Trophoblast cell (in vitro differentiated cells and primary cell): ENCODE data around the gene PDE1A.

Experiments used
- DNase-seq, 2 donors: peaks; one replicate each; pipeline ENCODE4 v3.0.0-alpha.2; 2016
- H2AFZ ChIP-seq: 2 replicates; pipeline ENCODE4 v1.6.1; 2013; ENCODE audit warnings: low read length, moderate library complexity, mild to moderate bottlenecking; ENCODE audit not compliant: insufficient read depth, poor library complexity
- H2AK5ac ChIP-seq: 2 replicates; pipeline ENCODE4 v1.6.1; 2013; ENCODE audit warnings: mild to moderate bottlenecking, low read length
- H2BK120ac ChIP-seq: 2 replicates; pipeline ENCODE4 v1.6.1; 2013; ENCODE audit warnings: low read length, mild to moderate bottlenecking, moderate library complexity; ENCODE audit not compliant: insufficient read depth, poor library complexity
- H2BK12ac ChIP-seq: 2 replicates; pipeline ENCODE4 v1.6.1; 2013; ENCODE audit warnings: mild to moderate bottlenecking, low read length, moderate library complexity
- H2BK5ac ChIP-seq: 2 replicates; pipeline ENCODE4 v1.6.1; 2013; ENCODE audit warnings: low read length, low read depth, moderate library complexity, mild to moderate bottlenecking; ENCODE audit not compliant: poor library complexity
- H3K14ac ChIP-seq: 2 replicates; pipeline ENCODE4 v1.6.1; 2013; ENCODE audit warnings: mild to moderate bottlenecking, low read length
- H3K18ac ChIP-seq: 2 replicates; pipeline ENCODE4 v1.6.1; 2013; ENCODE audit warnings: mild to moderate bottlenecking, low read length
- H3K23ac ChIP-seq: 2 replicates; pipeline ENCODE4 v1.6.1; 2013; ENCODE audit warnings: low read length
- H3K27ac ChIP-seq: 2 replicates; pipeline ENCODE4 v1.5.1; 2013; ENCODE audit warnings: low read depth, mild to moderate bottlenecking, inconsistent platforms, low read length, moderate library complexity
- H3K27me3 ChIP-seq: 2 replicates; pipeline ENCODE4 v1.6.1; 2013; ENCODE audit warnings: inconsistent platforms, mild to moderate bottlenecking, low read length, moderate library complexity; ENCODE audit not compliant: insufficient read depth
- H3K36me3 ChIP-seq, 2 experiments: 1 replicate in 1 of 2; 2 replicates in 1 of 2; pipeline ENCODE4 v1.6.1; 2013; ENCODE audit warnings: low read length in 2 of 2, mild to moderate bottlenecking in 2 of 2, moderate library complexity in 1 of 2; ENCODE audit not compliant: insufficient read depth in 2 of 2, control insufficient read depth in 1 of 2
- H3K4ac ChIP-seq: 2 replicates; pipeline ENCODE4 v1.6.1; 2013; ENCODE audit warnings: low read depth, mild to moderate bottlenecking, low read length, moderate library complexity
- H3K4me1 ChIP-seq, 2 experiments: 1 replicate in 1 of 2; 2 replicates in 1 of 2; pipeline ENCODE4 v1.6.1; 2013; ENCODE audit warnings: low read length in 2 of 2, mild to moderate bottlenecking in 2 of 2, moderate library complexity in 1 of 2; ENCODE audit not compliant: insufficient read depth in 2 of 2, control insufficient read depth in 1 of 2
- H3K4me2 ChIP-seq: 2 replicates; pipeline ENCODE4 v1.6.1; 2013; ENCODE audit warnings: inconsistent platforms, mild to moderate bottlenecking, low read length, moderate library complexity
- H3K4me3 ChIP-seq: 2 replicates; pipeline ENCODE4 v1.5.1; 2013; ENCODE audit warnings: mild to moderate bottlenecking, low read depth, low read length, inconsistent platforms
- H3K79me1 ChIP-seq: one replicate; pipeline ENCODE4 v1.6.1; 2013; ENCODE audit warnings: low read length
- H3K79me2 ChIP-seq: 2 replicates; pipeline ENCODE4 v1.6.1; 2013; ENCODE audit warnings: low read length, mild to moderate bottlenecking; ENCODE audit not compliant: control insufficient read depth, insufficient read depth, poor library complexity
- H3K9ac ChIP-seq: 2 replicates; pipeline ENCODE4 v1.6.1; 2013; ENCODE audit warnings: mild to moderate bottlenecking, low read length
- H3K9me3 ChIP-seq: 2 replicates; pipeline ENCODE4 v1.6.1; 2013; ENCODE audit warnings: low read depth, mild to moderate bottlenecking, control low read depth, inconsistent platforms, low read length; ENCODE audit not compliant: insufficient read depth
- H4K12ac ChIP-seq: 2 replicates; pipeline ENCODE4 v1.6.1; 2013; ENCODE audit warnings: low read depth, mild to moderate bottlenecking, low read length, moderate library complexity
- H4K8ac ChIP-seq: 2 replicates; pipeline ENCODE4 v1.6.1; 2013; ENCODE audit warnings: low read depth, mild to moderate bottlenecking, low read length, moderate library complexity
- H4K91ac ChIP-seq: one replicate; pipeline ENCODE4 v1.6.1; 2013; ENCODE audit warnings: low read depth, mild to moderate bottlenecking, low read length, moderate library complexity
- WGBS: extraction: QIAGEN DNeasy Blood & Tissue Kit; methylation state at CpG from one replicate; pipeline ENCODE4 v1.1.7; 2013; ENCODE audit warnings: missing lambda C conversion rate; ENCODE audit not compliant: insufficient read length, insufficient coverage; ENCODE audit errors: extremely low coverage; 5-methylcytosine and 5-hydroxymethylcytosine counted together

PDE1A gene

DNA sequence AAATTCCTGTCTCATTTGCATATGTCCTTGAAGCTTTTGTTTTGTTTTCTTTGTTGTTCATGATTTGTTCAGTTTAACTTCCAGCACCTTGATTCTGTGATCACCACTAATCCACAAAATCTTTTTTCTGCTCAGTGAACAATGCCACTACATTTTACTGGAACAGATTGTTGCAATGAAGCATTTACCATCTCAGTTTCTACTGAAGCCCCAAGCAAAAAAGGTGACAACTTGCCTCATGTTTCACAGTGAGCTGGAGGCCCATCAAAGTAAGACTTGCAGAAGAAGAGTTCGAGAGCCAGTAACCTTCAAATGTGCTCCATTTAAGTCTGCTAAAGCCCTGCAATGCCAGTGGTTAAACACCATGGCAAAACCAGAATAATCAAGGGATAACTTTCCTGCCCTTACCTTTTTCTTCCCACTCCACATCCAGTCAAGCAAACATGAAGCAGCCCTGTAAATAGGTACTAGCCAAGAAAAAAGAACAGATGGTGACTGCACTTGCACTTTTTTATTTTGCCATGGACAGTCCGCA, 25.7 kb upstream of the PDE1A start:
- no peak overlapping the region for H3K23ac ChIP-seq
- H3K79me2 ChIP-seq = no peaks in the 10 kb centered on the region
- H2BK5ac ChIP-seq = no peak overlapping the region
- H2BK120ac ChIP-seq = no peak overlapping the region
- no CpG with 5 or more reads among the region's 2 CpGs for WGBS
- H3K9me3 ChIP-seq = no peaks in the 10 kb centered on the region
- no peak overlapping the region for H3K18ac ChIP-seq
- no peak for DNase-seq
- no peaks in the 10 kb centered on the region for H3K27me3 ChIP-seq
- H3K79me1 ChIP-seq = no peaks in the 10 kb centered on the region
- H3K4me1 ChIP-seq = peaks cover 0 to 3% of the 10 kb centered on the region in 2 experiments
- no peak overlapping the region for H3K9ac ChIP-seq
- no peak overlapping the region for H4K12ac ChIP-seq
- H3K4ac ChIP-seq = no peak overlapping the region
- H3K4me3 ChIP-seq = no peak overlapping the region
- H2AK5ac ChIP-seq = no peak overlapping the region
- H2BK12ac ChIP-seq = no peak overlapping the region
- H3K4me2 ChIP-seq = no peak overlapping the region
- H4K8ac ChIP-seq = no peak overlapping the region
- no peak overlapping the region for H4K91ac ChIP-seq
- no peaks in the 10 kb centered on the region for H3K36me3 ChIP-seq
- H2AFZ ChIP-seq = no peak overlapping the region
- H3K14ac ChIP-seq = no peak overlapping the region
- H3K27ac ChIP-seq = no peak overlapping the region

DNA sequence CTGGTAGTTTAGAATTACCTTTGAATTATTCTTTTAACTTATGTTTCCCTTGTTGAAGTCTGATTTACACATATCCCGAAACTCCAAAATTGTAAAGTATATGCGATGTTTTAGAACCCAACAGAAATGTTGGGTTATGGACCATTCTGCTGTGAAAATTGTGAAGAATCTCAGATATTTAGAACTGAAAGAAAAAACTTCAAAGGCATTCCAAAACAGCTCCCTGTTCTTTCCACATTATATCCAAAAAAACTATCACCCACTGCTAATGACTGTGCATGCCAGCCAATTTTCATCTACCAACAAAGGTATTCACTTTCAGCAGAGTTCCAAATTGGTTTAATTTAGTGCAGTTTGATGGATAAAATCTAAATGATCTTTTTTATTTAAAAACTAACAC, 21.5 kb upstream of the PDE1A start:
- H2BK120ac ChIP-seq = no peak overlapping the region
- no peak overlapping the region for H2BK12ac ChIP-seq
- H4K8ac ChIP-seq = no peak overlapping the region
- H3K4me2 ChIP-seq = no peak overlapping the region
- H3K23ac ChIP-seq = no peak overlapping the region
- H2AFZ ChIP-seq = no peak overlapping the region
- H3K4me3 ChIP-seq = no peak overlapping the region
- no peak overlapping the region for H2AK5ac ChIP-seq
- no CpG with 5 or more reads among the region's 2 CpGs for WGBS
- no peaks in the 10 kb centered on the region for H3K79me1 ChIP-seq
- no peak overlapping the region for H3K14ac ChIP-seq
- DNase-seq = peak in 1 of 2 donors; percentile 46
- no peak overlapping the region for H3K27ac ChIP-seq
- H3K4ac ChIP-seq = no peak overlapping the region
- no peak overlapping the region for H2BK5ac ChIP-seq
- no peak overlapping the region for H4K12ac ChIP-seq
- no peaks in the 10 kb centered on the region for H3K36me3 ChIP-seq
- no peak overlapping the region for H3K9ac ChIP-seq
- H3K18ac ChIP-seq = no peak overlapping the region
- H3K27me3 ChIP-seq = no peaks in the 10 kb centered on the region
- H3K4me1 ChIP-seq = peaks cover 0 to 7% of the 10 kb centered on the region in 2 experiments
- no peak overlapping the region for H4K91ac ChIP-seq
- no peaks in the 10 kb centered on the region for H3K79me2 ChIP-seq
- H3K9me3 ChIP-seq = no peaks in the 10 kb centered on the region

DNA sequence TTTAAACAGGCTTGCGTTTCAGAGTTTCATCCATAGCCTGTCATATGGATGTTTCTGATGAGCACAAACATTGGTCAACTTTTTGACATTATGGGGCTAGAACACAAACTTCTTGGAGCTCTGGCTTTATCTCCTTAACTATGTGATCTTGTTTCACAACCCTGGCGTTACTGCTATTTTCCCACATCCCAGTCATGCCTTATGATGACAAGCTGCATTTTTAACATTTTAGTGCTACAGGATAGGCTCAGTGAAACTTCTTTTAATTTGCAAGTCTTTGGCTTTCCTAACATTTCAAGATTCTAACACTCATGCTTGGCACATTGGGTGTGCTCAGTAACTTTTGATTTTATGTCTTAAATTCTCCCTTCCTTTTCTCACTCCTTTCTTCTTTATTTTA, 21.0 kb upstream of the PDE1A start:
- Histone ChIP-seq H3K18ac (no peak overlapping the region), H3K27me3 (no peaks in the 10 kb centered on the region), H3K9ac (no peak overlapping the region), H3K4me1 (peaks cover 0 to 7% of the 10 kb centered on the region in 2 experiments), H4K12ac (no peak overlapping the region), H2BK120ac (no peak overlapping the region), H3K9me3 (no peaks in the 10 kb centered on the region), H3K79me1 (no peaks in the 10 kb centered on the region), H2BK5ac (no peak overlapping the region), H3K23ac (no peak overlapping the region), H3K4me2 (no peak overlapping the region), H3K14ac (no peak overlapping the region), H4K8ac (no peak overlapping the region), H2AFZ (no peak overlapping the region), H4K91ac (no peak overlapping the region), H3K79me2 (no peaks in the 10 kb centered on the region), H3K4me3 (no peak overlapping the region), H3K4ac (no peak overlapping the region), H3K27ac (no peak overlapping the region), H3K36me3 (no peaks in the 10 kb centered on the region), H2BK12ac (no peak overlapping the region), H2AK5ac (no peak overlapping the region)
- DNase-seq = peak; percentile 67 to 94
- WGBS = no CpG with 5 or more reads among the region's 2 CpGs

DNA sequence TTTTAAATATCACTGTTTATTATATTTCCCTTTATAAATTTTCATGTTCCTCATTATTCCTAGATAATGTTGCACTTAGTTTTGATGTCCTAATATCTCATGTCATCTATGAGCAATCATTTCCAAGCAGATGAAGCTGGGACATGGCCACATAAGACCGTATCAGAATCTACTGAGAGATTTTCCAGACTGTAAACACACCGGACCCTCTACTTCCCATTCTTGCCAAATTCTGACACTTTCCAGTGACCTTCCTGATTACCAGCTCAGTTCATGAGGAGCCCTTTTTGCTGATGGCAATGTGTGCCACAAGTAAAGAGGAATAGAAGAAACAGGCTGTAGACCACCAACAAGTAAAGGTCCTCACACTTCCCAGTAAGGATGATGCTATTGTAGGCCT, 20.3 kb upstream of the PDE1A start:
- H3K79me2 ChIP-seq = no peaks in the 10 kb centered on the region
- H3K36me3 ChIP-seq = no peaks in the 10 kb centered on the region
- H2BK5ac ChIP-seq = no peak overlapping the region
- H3K9me3 ChIP-seq = no peaks in the 10 kb centered on the region
- H2BK12ac ChIP-seq = no peak overlapping the region
- H3K18ac ChIP-seq = no peak overlapping the region
- H2BK120ac ChIP-seq = no peak overlapping the region
- peaks cover 0 to 7% of the 10 kb centered on the region in 2 experiments for H3K4me1 ChIP-seq
- DNase-seq = no peak
- H3K23ac ChIP-seq = no peak overlapping the region
- no peaks in the 10 kb centered on the region for H3K79me1 ChIP-seq
- H3K9ac ChIP-seq = no peak overlapping the region
- H2AFZ ChIP-seq = no peak overlapping the region
- H3K27me3 ChIP-seq = no peaks in the 10 kb centered on the region
- H4K8ac ChIP-seq = no peak overlapping the region
- H3K4me3 ChIP-seq = no peak overlapping the region
- WGBS = no CpG with 5 or more reads among the region's 2 CpGs
- H3K14ac ChIP-seq = no peak overlapping the region
- H4K12ac ChIP-seq = no peak overlapping the region
- no peak overlapping the region for H4K91ac ChIP-seq
- H3K4ac ChIP-seq = no peak overlapping the region
- H3K27ac ChIP-seq = no peak overlapping the region
- no peak overlapping the region for H3K4me2 ChIP-seq
- no peak overlapping the region for H2AK5ac ChIP-seq
